SU-DHL-6 (cell line): ENCODE data around the gene FBXO31.

Source experiments
- H2AFZ ChIP-seq: fragments of 200-600 bp; sonication (generic); 2 replicates; pipeline ENCODE4 v1.6.1; 2014; ENCODE audit warnings: low read depth, mild to moderate bottlenecking, moderate library complexity, mixed read lengths, antibody characterized with exemption, low read length; ENCODE audit not compliant: severe bottlenecking
- H3F3A ChIP-seq: fragments of 200-600 bp; shearing (Covaris generic); 2 replicates; pipeline ENCODE4 v1.6.0; 2016; ENCODE audit warnings: antibody characterized with exemption, mild to moderate bottlenecking; ENCODE audit not compliant: insufficient read depth
- H3K27ac ChIP-seq: fragments of 200-600 bp; sonication (generic); 2 replicates; pipeline ENCODE4 v1.5.1; 2016; ENCODE audit warnings: low read depth, mild to moderate bottlenecking, low read length, moderate library complexity, mixed read lengths
- H3K27me3 ChIP-seq: fragments of 200-600 bp; sonication (generic), shearing (Covaris generic); 2 replicates; pipeline ENCODE4 v1.6.0; 2014; ENCODE audit warnings: mild to moderate bottlenecking, low read length
- H3K36me3 ChIP-seq: fragments of 200-600 bp; sonication (generic); 2 replicates; pipeline ENCODE4 v1.6.1; 2014; ENCODE audit warnings: mild to moderate bottlenecking, low read length, mixed read lengths
- H3K4me2 ChIP-seq: fragments of 300-600, 200-600 bp; shearing (Covaris generic), sonication (generic); 2 replicates; pipeline ENCODE4 v1.6.0; 2014; ENCODE audit warnings: low read length, low read depth, mild to moderate bottlenecking; ENCODE audit not compliant: poor library complexity, severe bottlenecking
- H3K4me3 ChIP-seq: fragments of 200-600 bp; sonication (generic); 2 replicates; pipeline ENCODE4 v1.5.1; 2014; ENCODE audit warnings: antibody characterized with exemption, low read length, mild to moderate bottlenecking, mixed read lengths; ENCODE audit not compliant: insufficient read depth, poor library complexity, severe bottlenecking
- H3K79me2 ChIP-seq: fragments of 200-600 bp; sonication (generic); 2 replicates; pipeline ENCODE4 v1.6.1; 2014; ENCODE audit warnings: mild to moderate bottlenecking, low read length, moderate library complexity; ENCODE audit not compliant: insufficient read depth
- H3K9ac ChIP-seq: fragments of 200-600 bp; sonication (generic); 2 replicates; pipeline ENCODE4 v1.7.0; 2014; ENCODE audit warnings: mild to moderate bottlenecking, low read length
- H3K9me2 ChIP-seq: fragments of 200-600 bp; sonication (generic); replicated peaks from 2 replicates; pipeline ENCODE4 v1.6.1; 2014; ENCODE audit warnings: low read length; ENCODE audit not compliant: insufficient read depth
- H3K9me3 ChIP-seq: fragments of 200-600 bp; sonication (generic); 2 replicates; pipeline ENCODE4 v1.6.1; 2014; ENCODE audit warnings: low read length, mixed read lengths; ENCODE audit not compliant: insufficient read depth
- H4K20me1 ChIP-seq: fragments of 200-600 bp; sonication (generic); 2 replicates; pipeline ENCODE4 v1.6.1; 2014; ENCODE audit warnings: low read depth, mild to moderate bottlenecking, antibody characterized with exemption, low read length, moderate library complexity, mixed read lengths
- CTCF ChIP-seq: fragments of 200-600 bp; sonication (generic); IDR thresholded peaks from one replicate; pipeline ENCODE4 v1.5.1; 2017; ENCODE audit warnings: antibody characterized with exemption, mild to moderate bottlenecking, low read length, moderate library complexity; ENCODE audit not compliant: insufficient read depth, poor library complexity, severe bottlenecking
- EZH2phosphoT487 ChIP-seq: fragments of 200-600 bp; sonication (generic), shearing (Covaris generic); conservative IDR thresholded peaks from 2 replicates; pipeline ENCODE4 v1.6.1; 2018; ENCODE audit warnings: mild to moderate bottlenecking, antibody characterized with exemption, low read length, moderate library complexity, mixed read lengths

Gene FBXO31

DNA sequence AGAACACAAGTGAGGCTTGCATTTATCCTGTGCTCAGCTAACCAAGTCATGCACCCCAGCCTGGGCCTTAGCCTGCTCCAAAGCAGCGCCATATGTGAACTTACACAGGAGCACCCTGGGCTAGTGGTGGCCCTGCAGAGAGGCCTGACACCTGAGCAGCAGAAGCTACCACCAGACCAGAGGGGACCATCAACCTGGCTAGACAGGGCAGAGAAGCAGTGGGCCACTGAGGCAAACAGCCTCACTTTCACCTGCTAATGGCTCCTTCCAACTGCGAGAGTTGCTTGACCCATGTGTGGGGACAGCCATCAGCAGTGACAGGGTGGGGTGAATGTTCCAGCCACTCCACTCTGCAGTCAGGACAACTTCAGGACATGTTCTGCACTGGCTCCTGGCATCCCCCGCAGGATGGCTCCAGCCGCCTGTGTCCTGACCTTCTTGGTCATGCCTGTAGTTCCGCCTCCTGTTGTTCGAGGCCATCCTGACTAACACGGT lies 63.5 kb downstream of the FBXO31 start:
- Histone ChIP-seq H3K9me3 (no peaks in the 10 kb centered on the region), H3F3A (no peaks in the 10 kb centered on the region), H3K27ac (no peak overlapping the region), H3K9me2 (no peaks in the 10 kb centered on the region), H3K4me3 (no peak overlapping the region), H3K36me3 (no peaks in the 10 kb centered on the region), H3K4me2 (no peak overlapping the region), H3K27me3 (no peaks in the 10 kb centered on the region), H3K9ac (no peak overlapping the region), H4K20me1 (no peaks in the 10 kb centered on the region), H3K79me2 (peaks cover 14% of the 10 kb centered on the region), H2AFZ (no peak overlapping the region)
- no peak for TF ChIP-seq CTCF
- TF ChIP-seq EZH2phosphoT487 = no peak

- H3K79me2 ChIP-seq = peaks cover 14% of the 10 kb centered on the region
- peak overlapping the region; percentile 92; the same call in 1 of the 2 replicates for H3K9ac ChIP-seq
- H3K27ac ChIP-seq = no peak overlapping the region
- H2AFZ ChIP-seq = no peak overlapping the region
- no peaks in the 10 kb centered on the region for H4K20me1 ChIP-seq
- H3K27me3 ChIP-seq = no peaks in the 10 kb centered on the region
- no peak for TF ChIP-seq EZH2phosphoT487
- no peak for TF ChIP-seq CTCF
- no peak overlapping the region for H3K4me3 ChIP-seq
- H3K36me3 ChIP-seq = no peaks in the 10 kb centered on the region
- H3K9me3 ChIP-seq = no peaks in the 10 kb centered on the region
- peak overlapping the region; percentile 94 for H3K4me2 ChIP-seq
- H3K9me2 ChIP-seq = no peaks in the 10 kb centered on the region
- no peaks in the 10 kb centered on the region for H3F3A ChIP-seq
Measured at GRCh38 chr16:87319011-87319410, 64.6 kb downstream of the FBXO31 start.

- Histone ChIP-seq H3K4me2 (peak overlapping the region; percentile 94), H3K9ac (peak overlapping the region; percentile 92), H3F3A (no peaks in the 10 kb centered on the region), H3K4me3 (peak overlapping the region; percentile 98), H3K9me3 (no peaks in the 10 kb centered on the region), H3K27me3 (no peaks in the 10 kb centered on the region), H3K79me2 (peaks cover 14% of the 10 kb centered on the region), H2AFZ (peak overlapping the region; percentile 70), H3K36me3 (no peaks in the 10 kb centered on the region), H3K9me2 (no peaks in the 10 kb centered on the region), H4K20me1 (no peaks in the 10 kb centered on the region), H3K27ac (peak overlapping the region; percentile 73)
- TF ChIP-seq EZH2phosphoT487 (no peak), CTCF (no peak)
Measured at GRCh38 chr16:87317750-87318644, 65.6 kb downstream of the FBXO31 start.
